ENCODE measurements around the gene EDC4. TPM values are rescaled to one million over a fixed set of nuclear protein-coding genes. Genes with fewer than 3 reads are reported as not detected.

The EDC4 gene
- total and polyA plus RNA-seq, 2 donors from 2014 or later: 44.7 to 56.5 TPM

- no peak for TF ChIP-seq CTCF (IDR thresholded peaks at IDR 0.05; ENCODE audit: borderline replicate concordance, extremely low read depth, insufficient read depth)
- no peaks in the 10 kb centered on the region for H3K4me1 ChIP-seq (ENCODE audit: control insufficient read depth in 2 of 3, insufficient read depth in 2 of 3, low read depth in 1 of 3, low read length in 3 of 3)
- H3K9ac ChIP-seq (ENCODE audit: low read length in 3 of 3): no peak overlapping the region
- DNase-seq (no peak), FAIRE-seq (no peak)
- no peaks in the 10 kb centered on the region for H3K27me3 ChIP-seq (ENCODE audit: control insufficient read depth, insufficient read depth, low read length)
- no peak overlapping the region for H3K4me3 ChIP-seq (ENCODE audit: low read length in 3 of 3)
- intact Hi-C loops (cut with DNase I): no loop called here
- peaks cover 0 to 2% (median 0%) of the 10 kb centered on the region in 3 donors for H3K36me3 ChIP-seq (ENCODE audit: control insufficient read depth in 2 of 3, insufficient read depth in 3 of 3, low read length in 3 of 3)
- H3K27ac ChIP-seq (ENCODE audit: low read depth in 2 of 2, low read length in 2 of 2): no peak overlapping the region
- no peaks in the 10 kb centered on the region for H3K9me3 ChIP-seq (ENCODE audit: control insufficient read depth in 2 of 3, insufficient read depth in 1 of 3, low read length in 3 of 3)
These were observed 30.0 kb downstream of the EDC4 start for GRCh38 chr16:67902831-67903230.

GRCh38 chr16:67907397-67908180, 34.7 kb downstream of the EDC4 start:
- Histone ChIP-seq H3K27me3 (ENCODE audit: control insufficient read depth, insufficient read depth, low read length) (no peaks in the 10 kb centered on the region), H3K4me3 (ENCODE audit: low read length in 3 of 3) (no peak overlapping the region), H3K4me1 (ENCODE audit: control insufficient read depth in 2 of 3, insufficient read depth in 2 of 3, low read depth in 1 of 3, low read length in 3 of 3) (no peaks in the 10 kb centered on the region), H3K36me3 (ENCODE audit: control insufficient read depth in 2 of 3, insufficient read depth in 3 of 3, low read length in 3 of 3) (peaks cover 0 to 27% (median 17%) of the 10 kb centered on the region in 3 donors), H3K9me3 (ENCODE audit: control insufficient read depth in 2 of 3, insufficient read depth in 1 of 3, low read length in 3 of 3) (no peaks in the 10 kb centered on the region), H3K9ac (ENCODE audit: low read length in 3 of 3) (no peak overlapping the region), H3K27ac (ENCODE audit: low read depth in 2 of 2, low read length in 2 of 2) (no peak overlapping the region)
- no peak for TF ChIP-seq CTCF (IDR thresholded peaks at IDR 0.05; ENCODE audit: borderline replicate concordance, extremely low read depth, insufficient read depth)
- FAIRE-seq (no peak), DNase-seq (no peak)
- intact Hi-C loops (cut with DNase I): no loop called here

DNA sequence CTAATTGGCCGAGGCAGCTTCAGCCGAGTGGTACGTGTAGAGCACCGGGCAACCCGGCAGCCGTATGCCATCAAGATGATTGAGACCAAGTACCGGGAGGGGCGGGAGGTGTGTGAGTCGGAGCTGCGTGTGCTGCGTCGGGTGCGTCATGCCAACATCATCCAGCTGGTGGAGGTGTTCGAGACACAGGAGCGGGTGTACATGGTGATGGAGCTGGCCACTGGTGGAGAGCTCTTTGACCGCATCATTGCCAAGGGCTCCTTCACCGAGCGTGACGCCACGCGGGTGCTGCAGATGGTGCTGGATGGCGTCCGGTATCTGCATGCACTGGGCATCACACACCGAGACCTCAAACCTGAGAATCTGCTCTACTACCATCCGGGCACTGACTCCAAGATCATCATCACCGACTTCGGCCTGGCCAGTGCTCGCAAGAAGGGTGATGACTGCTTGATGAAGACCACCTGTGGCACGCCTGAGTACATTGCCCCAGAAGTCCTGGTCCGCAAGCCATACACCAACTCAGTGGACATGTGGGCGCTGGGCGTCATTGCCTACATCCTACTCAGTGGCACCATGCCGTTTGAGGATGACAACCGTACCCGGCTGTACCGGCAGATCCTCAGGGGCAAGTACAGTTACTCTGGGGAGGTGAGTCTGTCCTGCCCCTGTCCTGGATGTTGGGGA, 36.3 kb downstream of the EDC4 start:
- Histone ChIP-seq H3K27me3 (ENCODE audit: control insufficient read depth, insufficient read depth, low read length) (no peaks in the 10 kb centered on the region), H3K27ac (ENCODE audit: low read depth in 2 of 2, low read length in 2 of 2) (no peak overlapping the region), H3K4me3 (ENCODE audit: low read length in 3 of 3) (no peak overlapping the region), H3K9me3 (ENCODE audit: control insufficient read depth in 2 of 3, insufficient read depth in 1 of 3, low read length in 3 of 3) (no peaks in the 10 kb centered on the region), H3K4me1 (ENCODE audit: control insufficient read depth in 2 of 3, insufficient read depth in 2 of 3, low read depth in 1 of 3, low read length in 3 of 3) (no peaks in the 10 kb centered on the region), H3K36me3 (ENCODE audit: control insufficient read depth in 2 of 3, insufficient read depth in 3 of 3, low read length in 3 of 3) (peaks cover 0 to 27% (median 15%) of the 10 kb centered on the region in 3 donors), H3K9ac (ENCODE audit: low read length in 3 of 3) (no peak overlapping the region)
- no peak for FAIRE-seq
- DNase-seq: no peak
- no peak for TF ChIP-seq CTCF (IDR thresholded peaks at IDR 0.05; ENCODE audit: borderline replicate concordance, extremely low read depth, insufficient read depth)
- intact Hi-C loops (cut with DNase I): no loop called here

Measured in kidney (tissue), 14 donors.